ENCODE data around the gene TBC1D10B. TPM values are rescaled to one million over a fixed set of nuclear protein-coding genes. Genes with fewer than 3 reads are reported as not detected.

Gene TBC1D10B
- 36.9 TPM for total RNA-seq

- DNase-seq (ENCODE audit: low spot score) = peak; percentile 100
These were observed at the start of gene TBC1D10B for GRCh38 chr16:30370456-30371247. TSS of gene TBC1D10B (minus strand) at chr16:30370494. CDS start at chr16:30370183, 311 bp downstream.

- DNase-seq (ENCODE audit: low spot score) = no peak
These were observed 48.3 kb upstream of the TBC1D10B start for GRCh38 chr16:30418350-30419181.

GRCh38 chr16:30417529-30418349 lies 47.4 kb upstream of the TBC1D10B start:
- peak; percentile 79 for DNase-seq (ENCODE audit: low spot score)

GRCh38 chr16:30416624-30417528 lies 46.6 kb upstream of the TBC1D10B start:
- DNase-seq (ENCODE audit: low spot score) = no peak

- DNase-seq (ENCODE audit: low spot score) = no peak
These were observed 45.8 kb upstream of the TBC1D10B start for GRCh38 chr16:30416047-30416603.

GRCh38 chr16:30414159-30414558 lies 43.9 kb upstream of the TBC1D10B start:
- DNase-seq (ENCODE audit: low spot score) = no peak

- DNase-seq (ENCODE audit: low spot score) = no peak
These were observed 43.0 kb upstream of the TBC1D10B start for GRCh38 chr16:30413112-30413806.

- peak; percentile 93 for DNase-seq (ENCODE audit: low spot score)
These were observed 39.1 kb upstream of the TBC1D10B start for GRCh38 chr16:30409125-30410060.

GRCh38 chr16:30407804-30408534 lies 37.7 kb upstream of the TBC1D10B start:
- DNase-seq (ENCODE audit: low spot score) = no peak

GRCh38 chr16:30407102-30407803 lies 37.0 kb upstream of the TBC1D10B start, which contains the start of gene ZNF771:
TSS of gene ZNF771 (plus strand) at chr16:30407606. CDS start at chr16:30408054, 448 bp downstream.
- peak; percentile 95 for DNase-seq (ENCODE audit: low spot score)

GRCh38 chr16:30406795-30407101 lies 36.5 kb upstream of the TBC1D10B start:
- DNase-seq (ENCODE audit: low spot score) = no peak

- DNase-seq (ENCODE audit: low spot score) = no peak
These were observed 31.6 kb upstream of the TBC1D10B start for GRCh38 chr16:30401768-30402425.

GRCh38 chr16:30399435-30400186 lies 29.3 kb upstream of the TBC1D10B start:
- DNase-seq (ENCODE audit: low spot score) = no peak

GRCh38 chr16:30398661-30399434 lies 28.6 kb upstream of the TBC1D10B start:
- DNase-seq (ENCODE audit: low spot score) = no peak

All from ureter (tissue), 1 donor.